Cardiac fibroblast (primary cell): ENCODE results near the gene HDAC9.

ENCODE experiments used
- DNase-seq, 2 donors: peaks; one replicate each; pipeline versions ENCODE4 v3.0.0 to v3.0.0-alpha.2; 2010; ENCODE audit warnings: low read depth in 2 of 2
- H3K4me3 ChIP-seq, 2 donors: replicated peaks in 1 of 2; 1 replicate in 1 of 2; 2 replicates in 1 of 2; pipeline ENCODE4 v1.5.1; 2011; ENCODE audit warnings: low read depth in 2 of 2, low read length in 2 of 2, mild to moderate bottlenecking in 2 of 2, moderate library complexity in 1 of 2
- CTCF ChIP-seq: IDR thresholded peaks from one replicate; pipeline ENCODE4 v1.5.1; 2011; ENCODE audit warnings: low read depth, mild to moderate bottlenecking, low read length, inconsistent platforms

The HDAC9 gene

GRCh38 chr7:18792871-18793595 is 297.5 kb downstream of the HDAC9 start:
- no peak overlapping the region for H3K4me3 ChIP-seq
- peak in 1 of 2 donors; percentile 18 for DNase-seq

GRCh38 chr7:18796216-18796615 is 300.7 kb downstream of the HDAC9 start:
- DNase-seq, result no peak
- TF ChIP-seq CTCF, result no peak
- no peak overlapping the region for H3K4me3 ChIP-seq

More at GRCh38 chr7:18792871-18793595, 297.5 kb downstream of the HDAC9 start:
- TF ChIP-seq CTCF, result no peak

- TF ChIP-seq CTCF, result no peak
- DNase-seq, result peak; percentile 5 to 43
These were observed 302.7 kb downstream of the HDAC9 start for GRCh38 chr7:18798088-18798906.

GRCh38 chr7:18799899-18800298 is 304.4 kb downstream of the HDAC9 start:
- H3K4me3 ChIP-seq, result no peak overlapping the region
- DNase-seq, result no peak
- TF ChIP-seq CTCF, result no peak

More at GRCh38 chr7:18798088-18798906, 302.7 kb downstream of the HDAC9 start:
- H3K4me3 ChIP-seq, result no peak overlapping the region

- no peak overlapping the region for H3K4me3 ChIP-seq
- no peak for DNase-seq
- no peak for TF ChIP-seq CTCF
These were observed 308.4 kb downstream of the HDAC9 start for GRCh38 chr7:18803923-18804322.

- no peak for TF ChIP-seq CTCF
- no peak overlapping the region for H3K4me3 ChIP-seq
These were observed 310.6 kb downstream of the HDAC9 start for GRCh38 chr7:18806177-18806576.

More at GRCh38 chr7:18806177-18806576, 310.6 kb downstream of the HDAC9 start:
- no peak for DNase-seq
